CD4-positive, alpha-beta T cell (primary cell): ENCODE measurements around the gene BPIFB1. TPM values are rescaled to one million over a fixed set of nuclear protein-coding genes. Genes with fewer than 3 reads are reported as not detected.

Experiments
- ATAC-seq: fragments of 200-7000 bp; cut with Tn5 transposase; one replicate; pipeline ENCODE4 v1.10.0; 2022; ENCODE audit warnings: mild to moderate bottlenecking; ENCODE audit not compliant: poor library complexity
- CTCF ChIA-PET: fragments of 350-600 bp; sonication (Branson Sonifier 250); formaldehyde crosslinking; loops from one replicate; lab custom pipeline; 2021; ENCODE audit warnings: antibody characterized with exemption, inconsistent platforms; lab: Charles Lee
- POLR2A ChIA-PET: fragments of 350-600 bp; sonication (Branson Sonifier 250); formaldehyde crosslinking; loops from one replicate; lab custom pipeline; 2021; ENCODE audit warnings: antibody characterized with exemption, inconsistent platforms; lab: Charles Lee
- DNase-seq, 14 experiments: peaks; one replicate each; pipeline ENCODE4 v3.0.0-alpha.2; 2013 to 2020; ENCODE audit warnings: mixed read lengths in 2 of 14
- H3K27ac ChIP-seq, 2 donors: one replicate each; pipeline versions ENCODE4 v1.5.1 to v1.7.0; 2013; ENCODE audit warnings: low read length in 2 of 2, low read depth in 1 of 2, mild to moderate bottlenecking in 1 of 2
- H3K27me3 ChIP-seq, 2 experiments: 1 replicate in 1 of 2; 2 replicates in 1 of 2; pipeline versions ENCODE4 v1.6.1 to v1.7.0; 2013; ENCODE audit warnings: low read length in 2 of 2, control low read depth in 1 of 2, mild to moderate bottlenecking in 1 of 2, moderate library complexity in 1 of 2; ENCODE audit not compliant: insufficient read depth in 2 of 2, control insufficient read depth in 1 of 2
- H3K36me3 ChIP-seq: one replicate; pipeline ENCODE4 v1.6.1; 2013; ENCODE audit warnings: low read length, control low read depth; ENCODE audit not compliant: insufficient read depth
- H3K4me1 ChIP-seq: one replicate; pipeline ENCODE4 v1.6.1; 2013; ENCODE audit warnings: low read length, control low read depth; ENCODE audit not compliant: insufficient read depth
- H3K4me3 ChIP-seq: one replicate; pipeline ENCODE4 v1.5.1; 2013; ENCODE audit warnings: mild to moderate bottlenecking, low read length, moderate library complexity
- H3K9me3 ChIP-seq, 2 experiments: 1 replicate in 1 of 2; 2 replicates in 1 of 2; pipeline versions ENCODE4 v1.6.1 to v1.7.0; 2013; ENCODE audit warnings: low read length in 2 of 2, mild to moderate bottlenecking in 2 of 2, control low read depth in 1 of 2, moderate library complexity in 1 of 2; ENCODE audit not compliant: control insufficient read depth in 1 of 2, insufficient read depth in 1 of 2
- H3K27ac Mint-ChIP-seq: one replicate; pipeline ENCODE4 v1.8.0; 2020; ENCODE audit warnings: mixed read lengths
- H3K27me3 Mint-ChIP-seq: one replicate; pipeline ENCODE4 v1.8.0; 2021; ENCODE audit warnings: mixed read lengths
- H3K36me3 Mint-ChIP-seq: one replicate; pipeline ENCODE4 v1.8.0; 2021; ENCODE audit warnings: low read depth, mixed read lengths
- H3K4me1 Mint-ChIP-seq: one replicate; pipeline ENCODE4 v1.8.0; 2021; ENCODE audit warnings: low read depth, mixed read lengths
- H3K4me3 Mint-ChIP-seq: one replicate; pipeline ENCODE4 v1.8.0; 2020; ENCODE audit warnings: mild to moderate bottlenecking, mixed read lengths
- H3K9me3 Mint-ChIP-seq: one replicate; pipeline ENCODE4 v1.8.0; 2020; ENCODE audit warnings: mixed read lengths
- intact Hi-C, 2 experiments: fragments of 100-400 bp; cut with DNase I in 1 of 2; cut with micrococcal nuclease in 1 of 2; formaldehyde crosslinking; loops; one replicate each; pipeline versions ENCODE4 v1.15.1 to v1.9.0; 2023 to 2025; cut with DNase I, micrococcal nuclease
- total RNA-seq, 174 experiments: library from RNA in 2 of 174; stranded (reverse) in 2 of 174; gene quantifications; one replicate each; pipeline ENCODE4 v1.2.3 and lab custom pipeline; 2021 to 2026
- TF ChIP-seq, protein P1 (sequence below): fragments of 200-600 bp; IDR thresholded peaks from one replicate; pipeline ENCODE4 v1.8.0; 2022; ENCODE audit warnings: antibody characterized with exemption, mild to moderate bottlenecking

The BPIFB1 gene
- total RNA-seq, 2 experiments from 2014 or later, result not detected

DNA sequence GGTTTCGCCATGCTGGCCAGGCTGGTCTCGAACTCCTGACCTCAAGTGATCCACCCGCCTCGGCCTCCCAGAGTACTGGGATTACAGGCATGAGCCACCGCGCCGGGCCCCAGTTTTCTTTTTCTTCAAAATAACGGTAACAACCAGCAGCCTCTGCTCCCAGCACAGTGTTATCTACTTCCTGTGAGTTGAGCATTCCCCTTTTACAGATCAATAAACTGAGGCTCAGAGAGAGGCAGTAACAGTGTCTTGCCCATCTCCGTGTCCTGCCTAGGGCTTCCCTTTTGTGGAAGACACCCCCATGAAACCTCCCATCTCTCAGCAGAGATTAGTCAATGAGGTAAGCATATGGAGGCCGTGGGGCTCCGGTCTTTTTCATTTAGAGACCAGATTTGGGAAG, 29.6 kb downstream of the BPIFB1 start:
- Histone ChIP-seq H3K4me3 (no peak overlapping the region), H3K9me3 (no peaks in the 10 kb centered on the region), H3K27me3 (no peaks in the 10 kb centered on the region), H3K36me3 (no peaks in the 10 kb centered on the region), H3K27ac (no peak overlapping the region), H3K4me1 (no peaks in the 10 kb centered on the region)
- ChIA-PET CTCF (no interaction called here), POLR2A (no interaction called here)
- no peaks in the 10 kb centered on the region for H3K9me3 Mint-ChIP-seq
- ATAC-seq, result no peak
- intact Hi-C loops, result no loop called here
- DNase-seq, result no peak
- no peaks in the 10 kb centered on the region for H3K4me1 Mint-ChIP-seq
- no peak overlapping the region for H3K4me3 Mint-ChIP-seq
- TF ChIP-seq, protein P1, sequence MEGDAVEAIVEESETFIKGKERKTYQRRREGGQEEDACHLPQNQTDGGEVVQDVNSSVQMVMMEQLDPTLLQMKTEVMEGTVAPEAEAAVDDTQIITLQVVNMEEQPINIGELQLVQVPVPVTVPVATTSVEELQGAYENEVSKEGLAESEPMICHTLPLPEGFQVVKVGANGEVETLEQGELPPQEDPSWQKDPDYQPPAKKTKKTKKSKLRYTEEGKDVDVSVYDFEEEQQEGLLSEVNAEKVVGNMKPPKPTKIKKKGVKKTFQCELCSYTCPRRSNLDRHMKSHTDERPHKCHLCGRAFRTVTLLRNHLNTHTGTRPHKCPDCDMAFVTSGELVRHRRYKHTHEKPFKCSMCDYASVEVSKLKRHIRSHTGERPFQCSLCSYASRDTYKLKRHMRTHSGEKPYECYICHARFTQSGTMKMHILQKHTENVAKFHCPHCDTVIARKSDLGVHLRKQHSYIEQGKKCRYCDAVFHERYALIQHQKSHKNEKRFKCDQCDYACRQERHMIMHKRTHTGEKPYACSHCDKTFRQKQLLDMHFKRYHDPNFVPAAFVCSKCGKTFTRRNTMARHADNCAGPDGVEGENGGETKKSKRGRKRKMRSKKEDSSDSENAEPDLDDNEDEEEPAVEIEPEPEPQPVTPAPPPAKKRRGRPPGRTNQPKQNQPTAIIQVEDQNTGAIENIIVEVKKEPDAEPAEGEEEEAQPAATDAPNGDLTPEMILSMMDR, result no peak
- no peaks in the 10 kb centered on the region for H3K36me3 Mint-ChIP-seq
- H3K27ac Mint-ChIP-seq, result no peak overlapping the region
- H3K27me3 Mint-ChIP-seq, result no peaks in the 10 kb centered on the region

DNA sequence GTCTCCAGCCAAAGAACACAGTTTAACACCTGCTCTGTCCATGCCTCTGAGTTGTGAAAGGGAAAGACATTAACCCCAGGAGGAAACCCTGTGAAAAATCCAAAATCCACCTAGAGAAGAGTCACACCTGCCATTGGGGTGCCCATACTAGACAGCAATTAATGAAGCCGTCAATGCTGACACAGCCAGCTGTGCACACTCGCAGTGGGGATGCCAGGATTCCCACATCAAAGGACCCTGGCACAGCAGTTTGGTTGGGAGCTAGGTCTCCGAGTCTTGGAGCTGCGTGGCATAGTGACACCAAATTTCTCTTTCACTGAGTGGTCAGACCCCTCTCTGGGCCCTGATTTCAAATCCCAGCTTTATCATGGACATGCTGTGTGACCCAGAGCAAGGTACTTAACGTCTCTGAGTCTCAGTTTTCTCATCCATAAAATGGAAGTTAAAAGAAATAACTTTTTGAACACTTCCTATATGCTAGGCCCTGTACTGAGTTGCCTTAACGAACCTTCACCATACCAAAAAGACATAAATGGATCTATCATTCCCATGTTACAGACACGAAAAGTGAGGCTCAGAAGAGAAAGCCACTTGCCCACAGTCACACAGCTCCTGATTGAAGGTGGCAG, 30.8 kb downstream of the BPIFB1 start:
- ChIA-PET POLR2A (no interaction called here), CTCF (interaction anchor here (0.8 kb wide), 1 partner anchor 22 kb away, joined by 3 read pairs; no protein-coding TSS in a partner anchor)
- Mint-ChIP-seq H3K4me1 (no peaks in the 10 kb centered on the region), H3K4me3 (no peak overlapping the region), H3K27ac (no peak overlapping the region), H3K9me3 (no peaks in the 10 kb centered on the region), H3K27me3 (no peaks in the 10 kb centered on the region), H3K36me3 (no peaks in the 10 kb centered on the region)
- intact Hi-C loops, result no loop called here
- TF ChIP-seq, protein P1, result no peak
- H3K27ac ChIP-seq, result no peak overlapping the region
- H3K4me3 ChIP-seq, result no peak overlapping the region
- no peaks in the 10 kb centered on the region for H3K4me1 ChIP-seq
- H3K27me3 ChIP-seq, result no peaks in the 10 kb centered on the region
- no peak for ATAC-seq
- H3K36me3 ChIP-seq, result no peaks in the 10 kb centered on the region
- no peak for DNase-seq
- H3K9me3 ChIP-seq, result no peaks in the 10 kb centered on the region

DNA sequence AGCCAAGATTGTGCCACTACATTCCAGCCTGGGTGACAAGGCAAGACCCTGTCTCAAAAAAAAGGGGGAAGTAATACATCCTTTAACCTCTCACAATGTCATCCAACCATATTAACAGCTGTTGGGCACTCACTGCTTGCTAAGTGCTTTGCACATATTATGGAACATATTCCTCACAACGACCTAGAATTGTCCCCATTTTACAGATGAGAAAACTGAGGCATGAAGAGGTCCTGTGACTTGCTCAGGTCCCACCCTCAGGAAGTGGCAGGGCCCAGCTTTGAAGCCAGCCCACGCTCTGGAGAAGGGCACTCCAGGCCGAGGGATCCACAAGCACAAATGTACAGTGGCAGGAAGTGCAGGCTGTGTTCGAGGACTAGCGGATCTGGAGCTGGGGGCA, 33.3 kb downstream of the BPIFB1 start:
- intact Hi-C loops, result no loop called here
- H3K27me3 ChIP-seq, result peaks cover 0 to 2% of the 10 kb centered on the region in 2 experiments
- H3K27ac ChIP-seq, result no peak overlapping the region
- Mint-ChIP-seq H3K4me3 (no peak overlapping the region), H3K27ac (no peak overlapping the region), H3K4me1 (no peaks in the 10 kb centered on the region), H3K9me3 (no peaks in the 10 kb centered on the region), H3K36me3 (no peaks in the 10 kb centered on the region), H3K27me3 (no peaks in the 10 kb centered on the region)
- TF ChIP-seq, protein P1, result no peak
- ChIA-PET POLR2A (no interaction called here), CTCF (no interaction called here)
- no peak for DNase-seq
- no peak overlapping the region for H3K4me3 ChIP-seq
- no peak for ATAC-seq
- H3K9me3 ChIP-seq, result no peaks in the 10 kb centered on the region
- no peaks in the 10 kb centered on the region for H3K36me3 ChIP-seq
- no peaks in the 10 kb centered on the region for H3K4me1 ChIP-seq
